GM10266 (cell line): ENCODE measurements around the gene YARS1.

Experiments
- DNase-seq: peaks from one replicate; pipeline ENCODE4 v3.0.0; 2012; ENCODE audit errors: extremely low spot score
- CTCF ChIP-seq: IDR thresholded peaks from 2 replicates; pipeline ENCODE4 v1.5.1; 2012; ENCODE audit warnings: mild to moderate bottlenecking, low read depth; ENCODE audit not compliant: control insufficient read depth, insufficient read depth; ENCODE audit errors: missing control alignments

YARS1 gene

GRCh38 chr1:32766328-32766972 lies 50.7 kb downstream of the YARS1 start:
- no peak for DNase-seq
- TF ChIP-seq CTCF = no peak

GRCh38 chr1:32765570-32766327 lies 51.4 kb downstream of the YARS1 start:
- DNase-seq = no peak
- no peak for TF ChIP-seq CTCF

- DNase-seq = peak; percentile 8
- no peak for TF ChIP-seq CTCF
These were observed 52.2 kb downstream of the YARS1 start for GRCh38 chr1:32764826-32765569.

- no peak for DNase-seq
- TF ChIP-seq CTCF = no peak
These were observed 53.9 kb downstream of the YARS1 start for GRCh38 chr1:32763221-32763620.

- DNase-seq = no peak
- no peak for TF ChIP-seq CTCF
These were observed 55.2 kb downstream of the YARS1 start for GRCh38 chr1:32761936-32762335.

GRCh38 chr1:32761253-32761877 lies 55.8 kb downstream of the YARS1 start:
- TF ChIP-seq CTCF = no peak
- DNase-seq = peak; percentile 18
